HG02852 (cell line): ENCODE measurements around the gene LTBP4.
"Not testable (repeated sequence)": the region's sequence is repeated elsewhere in the genome, so short reads cannot be mapped to it uniquely, and the experiment has no call there.

Experiments used
- ATAC-seq: cut with Tn5 transposase; IDR thresholded peaks from one replicate; pipeline ENCODE4 v1.9.1; 2021; ENCODE audit warnings: mild to moderate bottlenecking, moderate library complexity; ENCODE audit not compliant: unreplicated experiment

Gene LTBP4

GRCh38 chr19:40624369-40625153 lies 23.4 kb downstream of the LTBP4 start:
- ATAC-seq = not testable (repeated sequence)

- ATAC-seq = no peak
Observed at GRCh38 chr19:40625406-40626120, 24.4 kb downstream of the LTBP4 start.

GRCh38 chr19:40626918-40627317 lies 25.7 kb downstream of the LTBP4 start:
- ATAC-seq = no peak

- ATAC-seq = no peak
Observed at GRCh38 chr19:40627486-40628279, 26.5 kb downstream of the LTBP4 start.

- no peak for ATAC-seq
Observed at GRCh38 chr19:40629346-40629745, 28.2 kb downstream of the LTBP4 start.

GRCh38 chr19:40630571-40631160 lies 29.5 kb downstream of the LTBP4 start:
- ATAC-seq = no peak

GRCh38 chr19:40632311-40633036 lies 31.3 kb downstream of the LTBP4 start:
- no peak for ATAC-seq

GRCh38 chr19:40633207-40633606 lies 32.0 kb downstream of the LTBP4 start:
- no peak for ATAC-seq

GRCh38 chr19:40638327-40638726 lies 37.2 kb downstream of the LTBP4 start:
- ATAC-seq = no peak

GRCh38 chr19:40639638-40639982 lies 38.4 kb downstream of the LTBP4 start:
- no peak for ATAC-seq

GRCh38 chr19:40640744-40641143 lies 39.6 kb downstream of the LTBP4 start:
- ATAC-seq = no peak

GRCh38 chr19:40641281-40641680 lies 40.1 kb downstream of the LTBP4 start:
- ATAC-seq = no peak

GRCh38 chr19:40642051-40642706 lies 41.0 kb downstream of the LTBP4 start:
- no peak for ATAC-seq

GRCh38 chr19:40642757-40643305 lies 41.7 kb downstream of the LTBP4 start:
- no peak for ATAC-seq

GRCh38 chr19:40646743-40647254 lies 45.6 kb downstream of the LTBP4 start:
- no peak for ATAC-seq

- ATAC-seq = not testable (repeated sequence)
Observed at GRCh38 chr19:40649903-40650675, 48.9 kb downstream of the LTBP4 start.

GRCh38 chr19:40650749-40651305 lies 49.7 kb downstream of the LTBP4 start:
- no peak for ATAC-seq

- ATAC-seq = not testable (repeated sequence)
Observed at GRCh38 chr19:40652303-40652702, 51.1 kb downstream of the LTBP4 start.
